NT2/D1 (cell line): ENCODE data around the gene ATF7IP2.

Experiments
- SUZ12 ChIP-seq: IDR thresholded peaks from 2 replicates; pipeline ENCODE4 v1.6.1; 2011; ENCODE audit not compliant: insufficient read length, insufficient read depth; ENCODE audit errors: extremely low read depth
- YY1 ChIP-seq: IDR thresholded peaks from 2 replicates; pipeline ENCODE4 v1.6.1; 2011; ENCODE audit not compliant: insufficient read length, insufficient read depth
- ZNF274 ChIP-seq: IDR thresholded peaks from 2 replicates; pipeline ENCODE4 v1.6.1; 2011; ENCODE audit warnings: mild to moderate bottlenecking, low read depth, low read length

- no peak for TF ChIP-seq ZNF274
- no peak for TF ChIP-seq YY1
- no peak for TF ChIP-seq SUZ12
These were observed 80.5 kb downstream of the ATF7IP2 start for GRCh38 chr16:10466313-10466712.
